ENCODE data around the gene FANCC.

GRCh38 chr9:95193480-95193879 is 124.0 kb downstream of the FANCC start:
- TF ChIP-seq CTCF (conservative IDR thresholded peaks at IDR 0.05; ENCODE audit: low read depth, low read length) (no peak), EZH2 (IDR thresholded peaks at IDR 0.05; ENCODE audit: borderline replicate concordance, low read depth, low read length, poor library complexity, severe bottlenecking) (no peak)
